NCI-H82 (cell line): ENCODE data around the gene UFL1.
"Not testable (repeated sequence)": the region's sequence is repeated elsewhere in the genome, so short reads cannot be mapped to it uniquely, and the experiment has no call there.

Experiments
- DNase-seq: peaks from one replicate; lab custom pipeline; 2025; lab: John Stamatoyannopoulos, UW

The UFL1 gene

DNA sequence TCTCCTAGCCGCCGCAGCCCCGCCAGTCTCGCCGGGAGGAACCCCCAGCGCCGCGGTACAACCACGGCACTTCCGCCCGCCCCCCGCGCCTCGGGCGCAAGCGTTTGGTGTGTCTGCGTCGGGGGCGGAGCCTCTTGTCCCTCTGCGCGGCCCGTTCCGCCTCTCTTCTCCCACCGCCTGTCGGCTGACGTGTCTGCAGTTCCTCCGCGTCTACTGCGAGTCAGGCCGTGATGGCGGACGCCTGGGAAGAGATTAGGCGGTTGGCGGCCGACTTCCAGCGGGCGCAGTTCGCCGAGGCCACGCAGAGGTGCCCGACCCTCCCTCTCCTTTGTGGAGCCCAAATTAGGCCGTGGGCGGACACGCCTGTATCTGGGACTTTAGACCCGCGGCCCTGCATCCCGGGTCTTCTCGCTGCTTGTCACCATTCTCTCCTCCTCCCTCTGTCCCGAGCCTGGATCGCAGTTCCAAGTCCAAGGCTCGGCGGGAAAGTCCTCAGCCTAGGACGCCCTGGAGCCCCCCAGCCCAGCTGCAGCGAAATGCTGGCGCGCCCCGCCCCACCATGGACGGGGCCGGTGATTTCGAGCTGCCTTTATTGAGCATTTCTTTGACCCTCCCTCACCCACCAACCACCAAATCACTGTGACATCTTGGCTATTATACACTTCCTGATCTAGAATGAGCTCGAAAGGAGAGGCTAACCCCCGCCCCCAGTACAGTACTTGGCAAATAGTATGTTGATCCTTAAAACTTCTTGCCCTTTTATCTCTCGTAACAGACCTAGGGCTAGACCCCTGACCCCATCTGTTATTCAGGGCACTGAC lies at the start of gene UFL1:
UFL1 (plus strand) TSS at position 163 of the 821 bp plus-strand sequence; CDS start at position 231, 68 bp downstream.
- peak; percentile 96 for DNase-seq

DNA sequence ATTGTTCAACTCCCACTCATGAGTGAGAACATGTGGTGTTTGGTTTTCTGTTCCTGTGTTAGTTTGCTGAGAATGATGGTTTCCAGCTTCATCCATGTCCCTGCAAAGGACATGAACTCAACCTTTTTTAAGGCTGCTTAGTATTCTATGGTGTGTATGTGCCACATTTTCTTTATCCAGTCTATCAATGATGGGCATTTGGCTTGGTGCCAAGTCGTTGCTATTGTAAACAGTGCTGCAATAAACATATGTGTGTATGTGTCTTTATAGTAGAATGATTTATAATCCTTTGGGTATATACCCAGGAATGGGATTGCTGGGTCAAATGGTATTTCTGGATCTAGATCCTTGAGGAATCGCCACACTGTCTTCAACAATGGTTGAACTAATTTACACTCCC lies 49.3 kb upstream of the UFL1 start:
- not testable (repeated sequence) for DNase-seq

- no peak for DNase-seq
Measured at GRCh38 chr6:96478695-96479094, 42.9 kb upstream of the UFL1 start.

DNA sequence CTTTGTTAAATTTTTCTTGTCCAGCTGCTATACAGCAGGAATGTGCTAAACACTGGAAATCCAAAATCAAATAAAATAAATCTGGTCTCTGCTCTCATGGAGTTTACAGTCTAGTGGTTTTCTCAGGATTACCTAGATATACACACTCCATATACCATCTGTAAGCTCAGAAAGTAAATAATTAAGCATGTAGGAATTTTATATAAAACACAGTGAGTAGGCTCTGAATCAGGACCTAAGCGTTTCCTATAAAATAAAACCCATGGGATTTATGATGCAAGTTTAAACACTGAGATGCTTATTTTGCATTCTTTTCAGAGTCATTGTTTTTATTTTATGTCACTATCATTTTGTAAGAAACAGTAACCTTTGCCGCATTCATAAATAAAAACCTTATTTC lies 29.7 kb upstream of the UFL1 start:
- DNase-seq = no peak

DNA sequence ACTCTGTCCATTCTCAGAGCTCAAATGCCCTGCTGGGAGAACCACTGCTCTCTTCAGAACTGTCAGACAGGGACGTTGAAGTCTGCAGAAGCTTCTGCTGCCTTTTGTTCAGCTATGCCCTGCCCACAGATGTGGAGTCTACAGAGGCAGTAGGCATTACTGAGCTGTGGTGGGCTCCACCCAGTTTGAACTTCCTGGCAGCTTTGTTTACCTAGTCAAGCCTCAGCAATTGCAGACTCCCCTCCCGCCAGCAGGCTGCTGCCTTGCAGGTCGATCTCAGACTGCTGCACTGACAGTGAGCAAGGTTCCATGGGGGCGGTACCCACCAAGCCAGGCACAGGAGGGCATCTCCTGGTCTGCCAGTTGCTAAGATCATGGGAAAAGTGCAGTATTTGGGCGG lies 21.8 kb upstream of the UFL1 start:
- DNase-seq = no peak

- DNase-seq = no peak
Measured at GRCh38 chr6:96502915-96503314, 18.7 kb upstream of the UFL1 start.

DNA sequence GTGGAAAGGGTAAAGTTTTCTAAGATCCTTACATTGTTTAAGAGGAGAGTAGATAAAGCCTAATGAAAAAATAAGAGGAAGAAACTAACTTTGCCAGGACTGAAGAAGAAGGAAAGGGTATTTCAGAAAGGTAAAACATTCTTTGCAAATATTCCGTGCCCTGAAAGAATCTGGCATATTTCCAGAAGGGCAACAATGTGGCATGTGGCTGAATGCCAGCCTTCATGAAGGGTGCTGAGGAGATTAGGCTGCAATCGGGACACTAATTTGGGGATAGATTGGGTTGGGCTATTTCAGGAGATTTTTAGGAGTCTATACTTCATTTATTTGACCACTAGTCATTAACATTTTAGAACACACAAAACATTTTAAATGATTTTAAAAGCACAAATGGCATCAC lies 16.2 kb upstream of the UFL1 start:
- DNase-seq = no peak

DNA sequence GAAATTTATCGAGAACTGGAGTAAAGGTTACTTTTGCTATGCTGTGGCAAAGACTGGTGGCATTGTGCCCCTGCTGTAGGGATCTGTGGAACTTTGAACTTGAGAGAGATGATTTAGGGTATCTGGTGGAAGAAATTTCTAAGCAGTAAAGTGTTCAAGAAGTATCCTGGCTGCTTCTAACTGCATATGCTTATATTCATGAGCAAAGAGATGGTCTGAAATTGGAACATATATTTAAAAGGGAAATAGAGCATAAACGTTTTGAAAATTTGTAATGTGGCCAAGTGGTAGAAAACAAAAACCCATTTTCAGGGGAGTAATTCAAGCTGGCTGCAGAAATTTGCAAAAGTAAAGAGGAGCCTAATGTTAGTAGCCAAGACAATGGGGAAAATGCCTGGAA lies 12.3 kb upstream of the UFL1 start:
- DNase-seq = no peak

DNA sequence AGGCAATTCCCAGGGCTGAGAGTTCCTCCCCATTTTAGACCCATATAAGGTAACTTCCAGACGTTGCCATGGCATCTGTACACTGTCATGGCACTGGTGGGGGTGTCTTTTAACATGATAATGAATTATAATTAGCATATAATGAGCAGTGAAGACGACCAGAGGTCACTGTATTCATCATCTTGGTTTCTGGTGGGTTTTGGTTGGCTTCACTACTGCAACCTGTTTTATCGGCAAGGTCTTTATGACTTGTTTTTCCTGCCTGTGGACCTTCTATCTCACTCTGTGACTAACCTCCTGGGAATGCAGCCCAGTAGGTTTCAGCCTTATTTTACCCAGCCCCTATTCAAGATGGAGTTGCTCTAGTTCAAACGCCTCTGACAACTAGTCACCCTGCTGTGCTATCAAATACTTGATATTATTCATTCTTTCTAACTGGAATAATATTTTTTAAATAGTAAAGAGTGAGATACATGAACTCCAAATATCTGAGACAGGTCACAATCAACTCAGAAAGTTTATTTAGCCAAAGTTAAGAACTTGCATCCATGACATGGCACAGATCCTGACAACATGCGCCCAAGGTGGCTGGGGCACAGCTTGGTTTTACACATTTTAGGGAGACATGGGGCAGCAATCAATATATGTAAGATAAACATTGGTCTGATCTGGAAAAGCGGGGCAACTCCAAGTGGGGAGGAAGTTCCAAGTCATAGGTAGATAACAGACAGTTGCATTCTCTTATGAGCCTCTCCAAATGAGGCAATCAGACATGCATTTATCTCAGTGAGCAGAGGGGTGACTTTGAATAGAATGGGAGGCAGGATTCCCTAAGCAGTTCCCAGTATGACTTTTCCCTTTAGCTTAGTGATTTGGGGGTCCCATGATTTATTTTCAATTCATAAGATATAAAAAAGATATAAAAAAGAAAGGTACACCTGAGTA lies 1.2 kb upstream of the UFL1 start:
- no peak for DNase-seq

DNA sequence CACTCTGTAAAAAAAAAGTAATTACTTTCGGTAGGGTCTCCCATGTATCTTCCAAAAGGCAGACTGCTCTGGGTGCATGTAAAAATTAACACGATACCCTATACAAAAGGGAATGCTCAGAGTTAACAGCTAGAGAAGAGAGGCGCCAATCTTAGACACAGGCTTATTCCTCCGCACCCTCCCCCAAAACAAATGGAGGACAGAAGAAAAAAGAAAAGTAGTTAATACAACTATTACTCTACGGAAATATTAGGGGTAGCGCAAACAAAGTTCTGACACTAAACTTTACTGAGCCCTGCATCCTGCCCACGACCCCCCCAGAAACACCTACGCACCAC lies 331 bp upstream of the UFL1 start:
- no peak for DNase-seq

GRCh38 chr6:96522465-96523009 lies 931 bp downstream of the UFL1 start:
- DNase-seq = peak; percentile 24

DNA sequence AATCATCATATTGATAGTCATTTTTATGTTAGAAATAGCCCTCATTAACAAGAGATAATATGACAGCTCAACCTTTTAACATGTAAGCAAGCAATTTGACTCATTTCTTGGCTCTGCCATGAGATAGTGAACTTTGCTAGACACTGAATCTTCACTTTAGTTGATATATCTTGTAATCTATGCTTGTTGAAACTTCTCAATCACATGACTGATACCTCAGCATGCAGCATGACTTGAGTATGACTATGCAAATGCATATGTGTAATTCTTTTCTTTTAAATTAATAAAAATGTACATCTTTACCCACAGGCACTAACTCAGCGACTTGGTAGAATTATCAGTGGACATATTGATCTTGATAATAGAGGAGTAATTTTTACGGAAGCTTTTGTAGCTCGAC lies 6.6 kb downstream of the UFL1 start:
- DNase-seq = no peak

- peak; percentile 59 for DNase-seq
Measured at GRCh38 chr6:96532399-96532798, 10.8 kb downstream of the UFL1 start.

DNA sequence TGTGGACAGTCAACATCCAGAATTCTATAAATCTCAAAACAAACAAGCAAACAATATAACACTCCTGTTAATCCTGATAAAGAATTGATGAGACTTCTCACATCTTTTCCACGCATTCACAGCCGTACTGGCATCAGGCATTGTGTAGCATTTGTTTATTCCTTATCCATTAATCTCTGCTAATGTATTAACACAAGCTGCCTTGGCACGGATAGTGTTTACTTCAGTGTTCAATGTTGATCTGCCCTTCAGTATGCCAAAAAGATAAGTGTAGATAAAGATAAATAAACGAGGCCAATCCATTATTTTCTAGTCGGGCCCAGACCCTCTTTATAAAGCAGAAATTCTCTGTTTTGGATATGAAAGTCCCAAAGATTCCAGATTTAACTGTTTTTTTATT lies 16.1 kb downstream of the UFL1 start:
- DNase-seq = peak; percentile 37

DNA sequence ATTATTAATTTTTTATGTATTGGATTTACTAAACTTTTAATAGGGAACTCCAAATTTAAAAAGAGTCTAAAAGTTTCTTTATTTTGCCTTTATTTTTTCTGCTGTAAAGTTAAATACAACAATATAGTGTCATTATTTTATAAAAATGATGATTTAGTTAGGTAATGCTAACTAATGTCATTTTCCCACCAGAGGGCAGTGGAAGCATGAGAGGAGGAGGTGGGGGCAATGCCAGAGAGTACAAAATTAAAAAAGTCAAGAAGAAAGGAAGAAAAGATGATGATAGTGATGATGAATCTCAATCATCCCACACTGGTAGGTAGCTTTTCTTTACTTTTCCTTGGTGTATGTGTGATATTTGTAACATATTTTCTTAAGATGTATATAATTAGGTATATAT lies 21.1 kb downstream of the UFL1 start:
- peak; percentile 52 for DNase-seq

- DNase-seq = no peak
Measured at GRCh38 chr6:96545882-96546281, 24.3 kb downstream of the UFL1 start.

DNA sequence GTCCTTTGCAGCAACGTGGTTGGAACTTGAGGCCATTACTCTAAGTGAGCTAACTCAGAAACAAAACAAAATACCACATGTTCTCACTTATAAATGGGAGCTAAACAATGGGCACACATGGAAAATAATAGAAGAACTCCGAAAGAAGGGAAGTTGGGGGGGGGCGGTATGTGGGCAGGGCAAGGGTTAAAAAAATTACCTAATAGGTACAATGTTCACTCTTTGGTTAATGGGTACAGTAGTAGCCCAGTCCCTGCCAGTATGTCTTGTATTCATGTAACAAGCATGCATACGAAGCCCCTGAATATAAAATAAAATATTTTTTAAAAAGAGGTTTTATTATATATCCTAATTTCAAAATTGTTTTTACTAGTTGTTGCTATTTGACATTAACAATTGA lies 26.0 kb downstream of the UFL1 start:
- no peak for DNase-seq

DNA sequence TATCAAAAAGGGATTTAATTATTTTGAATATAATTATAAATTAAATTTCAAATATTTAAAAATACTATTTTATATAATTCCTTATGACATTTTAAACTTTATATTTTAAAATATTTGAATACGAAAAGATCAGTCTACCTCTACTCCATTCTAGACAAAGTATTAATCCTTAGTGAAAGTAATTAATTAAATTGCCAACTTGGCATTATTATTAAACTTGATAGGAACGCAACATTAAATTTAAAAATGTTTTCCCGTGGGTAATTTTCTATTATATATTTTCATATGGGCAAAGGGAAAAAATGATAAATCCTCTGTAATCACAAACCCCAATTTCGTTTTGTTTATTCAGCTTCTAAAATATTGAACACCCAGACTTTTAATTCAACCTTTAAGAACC lies 33.0 kb downstream of the UFL1 start:
- DNase-seq = no peak

- DNase-seq = not testable (repeated sequence)
Measured at GRCh38 chr6:96559740-96560139, 38.1 kb downstream of the UFL1 start.

- DNase-seq = no peak
Measured at GRCh38 chr6:96562886-96563285, 41.3 kb downstream of the UFL1 start, which contains the start of gene FHL5. TSS of gene FHL5 (plus strand) at chr6:96563128. CDS start at chr6:96603614, 40,486 bp downstream.

GRCh38 chr6:96563853-96564252 lies 42.2 kb downstream of the UFL1 start:
- DNase-seq = no peak

- no peak for DNase-seq
Measured at GRCh38 chr6:96570053-96570452, 48.4 kb downstream of the UFL1 start.

GRCh38 chr6:96571551-96571950 lies 49.9 kb downstream of the UFL1 start:
- no peak for DNase-seq
